AG10803 (cell line): Measurements from ENCODE around the gene SLC43A3.
A peak's percentile ranks its signal among the peaks of the same experiment; 100 is the strongest.

ENCODE experiments used
- DNase-seq: peaks from one replicate; pipeline ENCODE4 v3.0.0; 2010; ENCODE audit warnings: low read depth
- H3K4me3 ChIP-seq: 2 replicates; pipeline ENCODE4 v1.5.1; 2011; ENCODE audit warnings: mild to moderate bottlenecking, low read length, control low read depth
- TF ChIP-seq, protein P1 (sequence below): conservative IDR thresholded peaks from 2 replicates; pipeline ENCODE4 v1.5.1; 2011; ENCODE audit warnings: mild to moderate bottlenecking, low read length, control low read depth, inconsistent platforms

SLC43A3 gene

GRCh38 chr11:57410287-57410686 lies 16.6 kb downstream of the SLC43A3 start:
- DNase-seq = peak; percentile 80
- TF ChIP-seq, protein P1, sequence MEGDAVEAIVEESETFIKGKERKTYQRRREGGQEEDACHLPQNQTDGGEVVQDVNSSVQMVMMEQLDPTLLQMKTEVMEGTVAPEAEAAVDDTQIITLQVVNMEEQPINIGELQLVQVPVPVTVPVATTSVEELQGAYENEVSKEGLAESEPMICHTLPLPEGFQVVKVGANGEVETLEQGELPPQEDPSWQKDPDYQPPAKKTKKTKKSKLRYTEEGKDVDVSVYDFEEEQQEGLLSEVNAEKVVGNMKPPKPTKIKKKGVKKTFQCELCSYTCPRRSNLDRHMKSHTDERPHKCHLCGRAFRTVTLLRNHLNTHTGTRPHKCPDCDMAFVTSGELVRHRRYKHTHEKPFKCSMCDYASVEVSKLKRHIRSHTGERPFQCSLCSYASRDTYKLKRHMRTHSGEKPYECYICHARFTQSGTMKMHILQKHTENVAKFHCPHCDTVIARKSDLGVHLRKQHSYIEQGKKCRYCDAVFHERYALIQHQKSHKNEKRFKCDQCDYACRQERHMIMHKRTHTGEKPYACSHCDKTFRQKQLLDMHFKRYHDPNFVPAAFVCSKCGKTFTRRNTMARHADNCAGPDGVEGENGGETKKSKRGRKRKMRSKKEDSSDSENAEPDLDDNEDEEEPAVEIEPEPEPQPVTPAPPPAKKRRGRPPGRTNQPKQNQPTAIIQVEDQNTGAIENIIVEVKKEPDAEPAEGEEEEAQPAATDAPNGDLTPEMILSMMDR = no peak
- no peak overlapping the region for H3K4me3 ChIP-seq

DNA sequence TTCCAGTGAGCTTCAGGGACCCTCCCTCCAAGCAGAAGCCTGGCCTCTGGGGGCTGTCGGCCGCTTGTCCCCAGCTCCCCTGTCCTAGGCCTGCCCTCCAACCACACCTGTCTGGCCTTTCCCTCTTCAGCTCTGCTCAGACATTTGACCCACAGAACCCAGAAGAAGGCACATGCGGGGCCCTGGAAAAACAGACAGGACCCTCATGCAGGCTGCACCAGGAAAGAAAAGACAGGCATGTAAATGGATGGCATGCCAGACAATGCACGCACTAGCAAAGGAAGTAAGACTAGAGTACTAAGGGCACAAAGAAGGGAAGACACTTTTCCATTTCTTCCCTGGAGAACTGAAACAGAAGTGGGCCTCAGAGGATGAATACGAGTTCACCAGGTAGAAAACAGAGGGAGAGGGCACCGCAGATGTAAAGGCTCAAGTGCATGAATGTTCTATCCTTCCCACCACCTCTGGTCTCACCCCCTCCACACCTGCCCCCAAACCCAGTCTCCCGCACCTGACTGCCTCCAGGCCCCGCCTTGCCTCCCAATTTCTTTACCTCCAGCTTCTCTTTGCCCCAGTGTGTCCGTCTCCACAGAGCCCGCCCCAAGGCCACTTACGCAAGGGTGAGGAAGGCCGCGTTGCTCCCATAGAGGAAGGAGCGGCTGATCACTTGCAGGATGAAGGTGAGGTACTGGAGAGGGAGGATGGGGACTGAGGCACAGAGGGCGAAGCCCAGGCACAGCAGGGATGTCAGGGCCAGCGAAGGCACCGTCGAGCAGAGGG lies 17.4 kb downstream of the SLC43A3 start:
- no peak overlapping the region for H3K4me3 ChIP-seq
- TF ChIP-seq, protein P1 = no peak
- DNase-seq = no peak

- TF ChIP-seq, protein P1 = no peak
- H3K4me3 ChIP-seq = no peak overlapping the region
- DNase-seq = no peak
Observed at GRCh38 chr11:57408771-57409170, 18.1 kb downstream of the SLC43A3 start.

- DNase-seq = no peak
- TF ChIP-seq, protein P1 = no peak
- H3K4me3 ChIP-seq = no peak overlapping the region
Observed at GRCh38 chr11:57407941-57408475, 18.9 kb downstream of the SLC43A3 start.

DNA sequence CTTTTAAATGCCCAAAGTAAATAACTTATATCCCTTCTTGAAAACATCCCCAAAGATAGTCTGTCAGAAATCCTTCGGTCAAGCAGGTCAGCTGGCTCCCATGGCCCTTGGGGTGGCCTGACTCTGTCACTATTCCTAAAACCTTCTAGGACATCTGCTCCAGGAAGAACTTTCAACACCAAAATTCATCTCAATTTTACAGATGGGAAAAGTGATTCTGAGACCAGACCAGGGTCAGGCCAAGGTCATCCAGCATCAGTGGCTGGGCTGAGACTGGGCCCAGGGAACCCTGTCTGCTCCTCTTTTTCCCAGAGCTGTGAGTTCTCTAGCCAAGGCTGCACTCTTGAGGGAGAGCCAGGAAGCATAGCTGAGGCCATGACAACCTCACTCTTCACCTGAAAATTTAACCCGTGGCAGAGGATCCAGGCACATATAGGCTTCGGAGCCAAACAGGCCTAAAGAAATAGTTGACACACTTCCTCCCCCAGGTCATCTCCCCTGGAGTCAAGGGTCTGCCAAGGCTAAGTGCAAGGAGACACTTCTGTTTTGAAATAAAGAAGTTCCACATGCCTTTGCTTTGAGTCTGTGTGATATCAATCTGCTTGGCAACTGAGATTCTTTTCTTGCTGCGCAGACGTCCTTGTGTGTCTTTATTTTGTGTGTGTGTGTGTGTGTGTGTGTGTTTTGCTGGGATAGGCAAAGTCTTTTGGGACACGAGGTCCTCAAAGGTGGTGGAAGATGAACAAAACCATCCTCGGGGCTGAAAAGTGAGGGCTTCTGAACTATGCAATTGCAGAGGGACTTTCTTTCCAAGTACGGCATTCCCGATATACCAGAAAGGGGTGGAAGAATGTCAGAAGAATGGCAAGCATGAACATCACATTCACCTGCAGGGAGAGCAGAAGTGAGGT lies 19.7 kb downstream of the SLC43A3 start:
- H3K4me3 ChIP-seq = no peak overlapping the region
- no peak for DNase-seq
- TF ChIP-seq, protein P1 = no peak

- peak; percentile 11 for DNase-seq
Observed at GRCh38 chr11:57406337-57406904, 20.5 kb downstream of the SLC43A3 start.

More at GRCh38 chr11:57406337-57406904, 20.5 kb downstream of the SLC43A3 start:
- TF ChIP-seq, protein P1 = no peak
- H3K4me3 ChIP-seq = no peak overlapping the region
